Activated gamma-delta T cell treated with Interleukin-2 at 50 U/mL for 16 hours (primary cell): ENCODE data around the gene LRFN2.

Experiments
- DNase-seq: peaks from one replicate; pipeline ENCODE4 v3.0.0-alpha.2; 2020

The LRFN2 gene

GRCh38 chr6:40585651-40586269 is 1.4 kb downstream of the LRFN2 start:
- no peak for DNase-seq

DNA sequence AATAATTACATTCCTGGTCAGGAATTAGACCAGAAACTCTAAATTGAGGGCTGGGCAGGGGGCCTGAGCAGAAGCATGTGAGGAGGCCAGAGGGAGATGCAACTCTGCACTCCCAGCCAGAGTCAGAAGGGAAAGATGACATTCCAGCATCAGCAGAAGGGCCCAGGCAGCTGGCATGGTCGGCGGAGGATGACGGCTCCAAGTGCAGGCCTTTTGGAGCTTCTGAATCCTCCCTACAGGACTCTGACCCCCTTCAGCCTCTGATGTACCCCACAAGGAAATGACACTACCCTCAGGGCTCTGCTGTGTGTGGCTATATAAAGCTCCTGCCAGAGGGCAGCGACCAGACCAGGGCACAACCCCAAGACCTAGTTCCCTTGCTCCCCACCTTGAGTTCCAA is 1.9 kb downstream of the LRFN2 start:
- no peak for DNase-seq

DNA sequence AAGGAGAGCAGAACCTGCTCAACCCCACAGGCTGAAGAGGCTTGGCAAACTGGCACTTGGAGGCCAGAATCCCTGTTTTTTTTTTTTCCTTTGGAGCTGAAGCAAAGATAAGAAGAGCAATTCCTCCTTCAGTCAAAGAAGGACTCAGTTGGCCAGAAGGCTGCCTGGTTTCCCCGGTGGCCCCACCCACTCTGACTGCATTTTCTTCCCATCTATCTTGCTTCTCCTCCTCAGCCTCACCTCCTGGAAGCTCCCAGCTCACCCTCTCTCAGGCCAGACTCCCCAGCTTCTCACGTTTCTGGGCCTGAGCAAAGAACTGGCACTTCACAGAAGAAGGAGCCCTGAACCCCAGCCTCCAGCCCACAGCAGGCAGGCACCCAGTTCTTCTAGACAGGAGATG is 2.4 kb downstream of the LRFN2 start:
- DNase-seq, result no peak

DNA sequence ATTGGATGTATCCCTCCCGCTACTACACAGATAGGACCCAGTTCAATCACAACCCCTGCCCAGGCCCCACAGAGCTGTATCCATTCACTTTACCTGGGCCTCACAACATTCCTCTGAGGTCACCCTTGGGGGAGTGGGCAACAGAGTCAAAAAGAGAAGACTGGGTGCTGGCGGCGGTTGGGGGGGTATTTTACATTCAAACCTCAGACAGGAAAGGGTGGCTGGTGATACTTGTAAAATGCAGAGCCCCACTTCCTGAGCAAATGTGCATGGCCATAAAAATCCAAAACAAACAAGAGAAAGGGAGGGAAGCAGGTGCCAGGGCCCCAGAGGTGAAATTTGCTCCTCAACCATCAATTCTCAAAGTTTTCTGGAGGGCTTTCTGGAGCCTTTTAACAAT is 3.5 kb downstream of the LRFN2 start:
- no peak for DNase-seq

GRCh38 chr6:40582892-40583291 is 4.3 kb downstream of the LRFN2 start:
- DNase-seq, result no peak

- DNase-seq, result no peak
These were observed 8.1 kb downstream of the LRFN2 start for GRCh38 chr6:40579101-40579500.

DNA sequence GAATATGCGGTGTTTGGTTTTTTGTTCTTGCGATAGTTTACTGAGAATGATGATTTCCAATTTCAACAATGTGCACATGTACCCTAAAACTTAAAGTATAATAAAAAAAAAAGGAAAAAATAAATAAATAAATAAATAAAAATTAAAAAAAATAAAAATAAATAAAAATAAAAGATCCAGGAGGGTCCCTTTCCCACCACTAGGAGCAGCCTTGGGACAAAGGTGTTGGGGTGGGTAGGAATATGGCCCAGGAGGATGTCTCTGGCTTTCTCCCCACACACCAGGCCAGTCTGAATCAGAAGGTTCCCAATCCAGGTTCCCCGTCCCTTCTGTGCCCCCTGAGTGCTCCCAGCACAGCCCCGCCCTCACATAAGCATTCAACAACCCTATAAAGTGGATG is 9.5 kb downstream of the LRFN2 start:
- DNase-seq, result no peak

DNA sequence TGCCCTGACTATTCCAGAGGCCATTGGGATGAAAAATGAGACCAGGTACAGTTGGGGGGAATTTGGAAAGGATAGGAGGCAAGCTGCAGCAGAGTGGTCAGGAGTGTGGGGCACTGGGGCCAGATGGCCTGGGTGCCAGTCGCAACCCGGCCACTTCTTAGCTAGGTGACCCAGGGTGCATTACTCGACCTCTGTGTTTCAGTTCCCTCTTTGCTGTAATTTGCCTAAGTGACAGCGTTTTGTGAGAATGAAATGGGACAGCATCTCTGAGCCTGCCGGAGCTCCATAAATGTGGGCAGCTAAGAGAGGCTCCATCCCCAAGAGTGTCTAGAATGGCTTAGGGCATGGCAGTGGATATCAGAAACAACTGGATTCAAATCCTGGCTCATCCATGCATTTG is 13.9 kb downstream of the LRFN2 start:
- DNase-seq, result no peak

GRCh38 chr6:40569162-40569910 is 17.8 kb downstream of the LRFN2 start:
- no peak for DNase-seq

DNA sequence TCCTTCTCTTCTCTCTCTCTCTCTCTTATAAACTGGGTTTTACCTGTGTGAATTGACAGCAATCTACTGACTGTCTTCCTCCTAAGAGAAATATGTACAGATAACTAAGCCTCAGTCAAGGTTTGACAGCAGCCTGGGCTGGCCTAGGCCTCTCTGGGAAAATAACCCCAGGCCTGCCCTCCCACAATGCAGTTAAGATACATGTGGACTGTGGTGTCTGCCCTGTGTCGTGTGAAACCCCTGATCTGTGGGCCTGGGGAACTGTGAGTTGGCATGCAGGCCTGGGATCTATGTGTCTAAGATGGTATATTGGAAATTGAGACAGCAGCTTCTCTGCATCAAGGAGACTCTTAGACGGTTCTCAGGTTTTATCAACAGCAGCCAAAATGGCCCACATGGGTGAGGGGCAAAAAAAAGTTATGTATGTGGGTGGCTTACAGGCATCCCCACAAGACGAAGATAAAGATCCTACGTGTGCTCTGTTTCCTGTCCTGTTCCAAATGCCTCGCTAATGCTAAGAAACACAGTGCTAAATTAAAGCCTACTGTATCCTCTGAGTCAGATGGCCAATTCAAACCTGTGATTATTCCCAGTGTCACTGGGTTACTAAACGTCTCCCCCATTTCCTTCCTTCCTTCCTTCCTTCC is 19.0 kb downstream of the LRFN2 start:
- DNase-seq, result no peak

DNA sequence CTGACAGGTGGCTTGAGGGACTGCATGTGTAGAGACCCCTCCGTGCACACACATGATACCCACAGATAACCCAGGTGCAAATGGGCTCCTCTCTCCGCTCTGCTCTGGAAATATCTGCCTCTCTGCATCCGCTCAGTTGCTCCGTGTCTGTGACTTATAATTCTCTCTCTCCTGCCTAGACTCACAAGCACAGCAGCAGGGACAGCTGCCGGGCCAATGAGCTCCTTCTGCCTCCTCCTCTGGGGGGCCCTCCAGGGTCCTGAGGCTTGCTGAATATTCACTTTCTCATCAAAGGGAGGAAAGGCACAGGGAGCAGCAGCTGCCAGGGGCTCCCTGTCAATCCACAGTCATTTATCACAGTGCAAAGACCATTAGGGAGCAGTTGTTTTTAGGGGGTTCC is 24.1 kb downstream of the LRFN2 start:
- no peak for DNase-seq

GRCh38 chr6:40559056-40559455 is 28.1 kb downstream of the LRFN2 start:
- no peak for DNase-seq

DNA sequence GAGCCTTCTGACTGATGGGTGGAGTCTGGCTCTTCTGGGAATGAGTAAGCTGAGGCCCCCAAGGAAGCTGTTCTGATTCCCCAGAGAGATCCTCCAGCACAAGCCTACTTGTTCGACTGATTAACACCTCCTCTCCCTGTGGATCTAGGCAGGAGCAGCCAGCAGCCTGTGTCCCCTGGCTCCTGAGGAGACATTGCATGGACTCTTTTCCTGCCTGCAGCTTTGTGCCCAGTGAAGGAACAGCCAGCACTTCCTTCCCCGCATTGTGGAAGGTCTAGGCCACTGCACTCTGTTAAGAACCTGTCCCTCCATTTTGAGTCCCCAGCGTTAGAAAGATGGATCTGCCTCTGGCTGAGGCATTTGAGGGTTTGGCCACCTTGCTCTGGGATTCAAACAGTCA is 29.1 kb downstream of the LRFN2 start:
- DNase-seq, result no peak

- no peak for DNase-seq
These were observed 30.3 kb downstream of the LRFN2 start for GRCh38 chr6:40556881-40557280.

GRCh38 chr6:40556023-40556422 is 31.1 kb downstream of the LRFN2 start:
- no peak for DNase-seq

DNA sequence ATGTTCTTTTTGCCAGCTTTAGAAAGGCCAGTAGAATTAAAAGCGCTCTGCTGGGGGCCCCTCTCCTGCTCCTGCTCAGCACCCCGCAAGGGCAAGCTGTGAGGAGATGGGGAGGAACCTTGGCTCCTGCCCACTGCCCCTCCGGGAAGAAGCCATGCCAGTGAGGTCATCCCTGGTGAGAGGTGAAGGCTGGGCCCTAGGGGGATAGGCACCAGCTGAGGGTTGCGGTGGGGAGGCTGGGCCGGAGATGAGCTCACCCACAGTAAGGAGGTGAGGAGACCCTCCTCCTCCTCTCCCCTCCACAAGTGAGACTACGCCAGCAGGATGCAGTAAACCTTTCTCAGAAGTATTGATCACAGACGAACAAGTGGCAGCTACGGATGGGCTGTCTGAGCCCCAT is 32.1 kb downstream of the LRFN2 start:
- DNase-seq, result no peak

DNA sequence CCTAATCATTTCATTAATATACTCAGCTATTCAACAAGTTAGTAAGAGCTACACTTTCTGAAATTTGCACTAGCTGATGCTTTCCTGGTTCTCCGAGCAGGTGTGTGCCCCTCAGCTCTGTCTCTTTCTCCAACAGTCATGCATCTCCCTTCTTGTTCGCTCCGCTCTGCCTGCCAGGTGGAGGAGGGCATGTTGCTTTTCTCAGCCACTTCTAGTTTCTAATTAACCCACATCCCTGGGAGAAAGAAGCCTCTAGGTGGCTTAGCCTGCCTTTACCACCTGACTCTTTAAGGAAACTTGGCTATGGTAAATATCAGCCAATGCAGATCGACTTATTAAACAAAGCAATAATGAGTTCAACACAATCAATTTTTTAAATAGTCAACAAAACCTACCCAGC is 34.2 kb downstream of the LRFN2 start:
- DNase-seq, result no peak

DNA sequence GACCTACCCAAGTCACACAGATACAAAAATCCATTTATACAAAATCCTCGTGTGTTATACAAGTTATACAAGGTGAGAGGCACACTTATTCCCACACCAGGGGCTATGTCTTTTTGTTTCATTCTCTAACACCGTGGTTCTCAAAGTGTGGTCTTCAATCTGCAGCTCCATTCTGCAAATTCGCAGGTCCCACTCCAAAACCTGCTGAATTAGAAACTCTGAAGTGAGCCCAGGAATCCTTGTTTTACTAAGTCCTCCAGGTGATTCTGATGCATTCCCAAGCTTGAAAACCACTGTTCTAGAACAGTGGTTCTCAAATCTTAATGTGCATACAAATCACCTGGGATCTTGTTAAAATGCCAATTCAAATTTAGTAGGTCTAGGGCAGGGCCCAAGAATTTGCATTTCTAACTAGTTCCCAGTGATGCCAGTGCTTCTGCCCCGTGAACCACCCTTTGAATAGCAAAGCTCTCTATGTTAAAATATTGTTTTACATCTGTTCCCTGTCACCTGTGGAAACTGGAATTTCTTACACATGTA is 35.1 kb downstream of the LRFN2 start:
- no peak for DNase-seq

GRCh38 chr6:40550202-40551101 is 36.7 kb downstream of the LRFN2 start:
- DNase-seq, result peak; percentile 7

GRCh38 chr6:40545954-40546353 is 41.2 kb downstream of the LRFN2 start:
- no peak for DNase-seq

- DNase-seq, result no peak
These were observed 43.4 kb downstream of the LRFN2 start for GRCh38 chr6:40543776-40544175.

DNA sequence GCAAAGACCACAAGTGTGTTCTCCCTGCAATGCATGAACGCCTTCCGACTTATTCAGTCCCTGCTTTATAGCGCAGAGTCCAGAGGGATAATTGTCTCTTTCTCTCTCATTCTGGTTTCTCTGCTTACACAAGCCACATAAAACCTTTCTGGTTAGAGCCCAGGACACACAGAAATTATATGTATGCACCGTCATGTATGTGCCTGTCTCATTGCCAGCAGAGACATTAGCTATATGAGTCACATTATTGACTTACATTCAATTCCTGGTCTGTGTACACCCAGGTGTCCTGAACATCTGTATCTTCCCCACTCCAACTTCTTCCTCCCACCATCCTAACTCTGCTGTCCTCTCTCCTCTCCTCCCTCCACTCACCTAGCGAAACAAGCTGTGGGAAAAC is 44.0 kb downstream of the LRFN2 start:
- no peak for DNase-seq

DNA sequence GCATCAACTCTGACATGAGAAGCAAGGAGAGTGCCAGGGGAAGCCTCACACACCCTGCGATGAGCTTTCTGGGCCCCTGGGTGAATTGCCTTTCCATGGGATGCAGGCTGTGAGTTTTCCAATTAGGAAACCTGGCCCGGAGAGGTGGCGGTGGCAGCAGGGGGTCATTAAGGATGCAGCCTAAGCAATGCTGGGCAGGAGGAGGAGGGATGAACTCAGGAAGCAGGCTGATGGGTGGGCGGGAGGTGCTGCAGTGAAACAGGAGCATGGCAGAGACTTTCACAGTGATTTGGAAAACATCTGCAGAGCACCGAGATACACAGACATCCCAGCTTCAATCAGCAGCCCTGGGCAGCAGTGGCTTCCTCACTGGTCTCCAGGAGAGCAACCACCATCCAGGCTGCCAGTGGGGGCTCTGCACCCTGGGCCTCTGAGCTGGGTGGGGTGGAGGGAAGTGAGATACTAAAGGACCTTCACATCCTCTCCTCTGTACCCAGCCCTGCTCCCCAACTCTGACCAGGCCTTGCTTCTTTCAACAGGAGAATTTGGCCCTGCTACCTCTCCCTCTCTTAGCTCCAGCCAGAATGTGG is 44.9 kb downstream of the LRFN2 start:
- no peak for DNase-seq
